ENCODE data around the gene KRTAP10-3.
"Not testable (repeated sequence)": the region's sequence is repeated elsewhere in the genome, so short reads cannot be mapped to it uniquely, and the experiment has no call there.

KRTAP10-3 gene

DNA sequence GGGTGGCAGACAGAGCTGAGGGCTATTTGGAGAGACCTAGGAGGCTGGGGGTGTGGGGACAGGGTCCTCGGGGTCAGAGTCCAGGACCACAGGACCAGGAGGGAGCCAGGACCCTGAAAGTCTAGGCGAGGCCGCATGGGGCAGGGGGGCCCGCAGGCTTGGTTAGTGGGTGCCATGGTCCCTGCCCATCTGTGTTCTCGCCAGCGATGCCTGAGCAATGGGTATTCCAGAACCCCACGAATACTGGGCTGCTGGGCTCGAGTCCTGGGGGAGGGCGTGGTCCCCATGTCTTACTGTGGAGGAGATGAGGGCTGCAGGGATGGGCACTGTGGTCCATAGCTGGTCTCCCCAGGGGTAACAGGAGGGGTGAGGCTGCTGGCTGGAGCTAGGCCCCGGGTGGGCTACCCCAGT, 31.7 kb upstream of the KRTAP10-3 start:
- DNase-seq (no peak), ATAC-seq (no peak)

DNA sequence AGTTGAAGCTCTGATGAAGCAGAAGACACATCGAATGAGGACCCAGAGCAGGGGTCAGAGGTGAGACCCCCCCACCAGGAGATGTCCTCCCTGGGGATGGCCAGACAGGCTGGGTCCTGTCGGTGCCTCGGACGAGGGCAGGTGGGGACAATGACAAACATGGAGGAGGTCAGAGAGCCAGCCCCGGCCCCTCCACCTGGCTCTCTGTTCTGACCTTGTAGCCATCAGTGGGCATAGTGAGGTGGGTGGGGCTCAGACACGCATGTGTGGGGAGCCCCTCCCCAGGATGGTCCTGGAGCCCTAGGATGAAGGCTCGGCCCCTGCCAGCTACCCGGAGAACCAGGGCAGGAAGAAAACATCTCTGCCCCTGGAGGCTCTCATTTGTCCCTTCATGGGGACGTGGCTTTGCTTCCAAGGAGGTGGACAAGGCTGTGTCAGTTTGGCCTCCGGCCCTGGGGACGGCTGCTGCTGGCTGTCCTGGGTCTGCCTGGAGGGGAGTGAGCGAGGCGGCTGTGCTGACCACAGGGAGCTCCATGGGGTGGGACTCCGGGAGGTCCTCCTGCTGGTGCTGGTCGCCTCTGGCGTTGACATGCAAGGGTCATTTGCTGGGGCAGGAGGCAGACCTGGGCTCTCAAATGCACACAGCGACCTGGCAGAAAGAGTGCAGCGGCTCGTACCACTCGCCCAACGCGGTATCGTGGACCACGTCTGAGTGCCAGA, 31.2 kb upstream of the KRTAP10-3 start:
- no peak for DNase-seq
- ATAC-seq, result no peak

DNA sequence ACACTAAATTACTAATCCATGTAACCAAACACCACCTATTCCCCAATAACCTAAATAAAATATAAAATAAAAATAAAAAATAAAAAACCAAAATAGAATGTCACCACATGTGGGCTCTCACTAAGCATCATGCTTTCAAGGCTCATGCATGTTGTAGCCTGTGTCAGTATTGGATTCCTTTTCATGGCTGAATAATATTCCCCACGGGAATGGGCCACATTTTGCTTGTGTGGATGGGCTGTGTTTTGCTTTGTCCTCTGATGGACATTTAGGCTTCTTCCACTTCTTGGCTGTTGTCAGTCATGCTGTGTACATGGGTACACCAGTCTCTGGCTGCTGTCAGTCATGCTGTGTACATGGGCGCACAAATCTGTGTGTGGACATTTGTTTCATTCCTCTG, 30.5 kb upstream of the KRTAP10-3 start:
- DNase-seq (no peak), ATAC-seq (no peak)

DNA sequence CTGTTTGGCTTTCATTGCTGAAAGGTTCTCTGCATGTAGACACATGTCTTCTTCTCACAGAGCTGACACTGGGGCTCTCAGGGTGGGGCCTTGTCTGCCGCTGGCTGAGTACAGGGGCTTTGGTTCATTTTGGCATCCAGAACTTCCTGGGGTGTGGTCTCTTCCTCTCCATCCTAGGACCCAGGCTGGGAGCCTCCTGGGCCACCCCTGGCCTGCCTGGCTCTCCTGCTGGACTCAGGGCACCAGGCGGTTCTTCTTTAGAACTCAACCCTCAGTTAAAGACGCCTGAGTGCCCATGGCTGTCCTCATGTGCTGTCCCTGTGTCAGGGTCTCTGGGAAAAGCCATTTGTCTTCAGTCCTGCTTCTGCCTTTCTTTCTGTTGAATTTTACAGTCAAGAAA, 27.3 kb upstream of the KRTAP10-3 start:
- DNase-seq (no peak), ATAC-seq (no peak)

DNA sequence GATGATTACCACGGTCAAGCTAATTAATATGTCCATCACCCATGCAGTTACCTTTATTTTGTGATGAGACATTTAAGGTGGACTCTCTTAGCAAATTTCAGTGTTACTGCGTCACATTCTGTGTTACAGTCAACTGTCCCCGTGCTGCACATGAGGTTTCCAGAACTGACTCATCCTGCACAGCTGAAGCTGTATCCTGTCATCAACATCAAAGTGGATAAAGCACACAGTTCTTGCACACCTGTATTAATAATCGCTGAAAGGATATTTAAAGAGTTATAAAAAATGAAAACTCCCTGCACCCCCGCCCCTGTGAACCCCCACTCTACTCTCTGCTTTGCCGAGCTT, 25.2 kb upstream of the KRTAP10-3 start:
- no peak for DNase-seq

DNA sequence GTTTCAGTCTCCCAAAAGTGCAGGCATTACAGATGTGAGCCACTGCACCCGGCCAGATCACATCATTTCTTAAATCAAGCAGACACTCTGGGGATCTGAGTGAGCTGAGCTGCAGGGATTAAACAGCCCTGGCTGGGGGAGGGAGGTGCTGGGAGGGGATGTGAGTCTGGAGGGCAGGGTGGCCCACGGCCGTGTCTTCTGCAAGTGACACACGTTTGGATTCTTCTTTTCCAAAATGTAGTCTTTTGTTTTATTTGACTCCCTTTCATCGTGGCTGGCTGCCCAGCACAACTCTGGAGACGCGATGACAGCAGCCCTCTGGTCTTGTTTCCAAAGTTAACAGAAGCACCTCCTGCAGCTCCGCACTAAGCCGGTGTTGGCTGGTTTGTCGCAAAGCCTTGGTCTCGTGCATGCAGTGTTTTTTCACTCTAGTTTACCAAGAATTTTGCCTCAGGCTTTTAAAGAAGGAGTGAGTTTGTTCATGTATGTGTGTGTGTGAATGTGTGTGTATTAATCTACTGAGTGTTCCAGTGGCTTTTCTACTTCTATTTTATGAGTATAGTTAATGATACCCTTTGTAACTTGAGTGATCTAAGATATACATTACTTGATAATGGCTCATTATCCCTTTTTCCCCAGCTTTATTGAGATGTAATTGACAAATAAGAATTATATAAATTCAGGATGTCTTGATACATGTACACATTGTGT, 24.6 kb upstream of the KRTAP10-3 start:
- no peak for ATAC-seq
- no peak for DNase-seq

More for the DNA sequence above, 25.2 kb upstream of the KRTAP10-3 start:
- peak; percentile 32 for ATAC-seq

DNA sequence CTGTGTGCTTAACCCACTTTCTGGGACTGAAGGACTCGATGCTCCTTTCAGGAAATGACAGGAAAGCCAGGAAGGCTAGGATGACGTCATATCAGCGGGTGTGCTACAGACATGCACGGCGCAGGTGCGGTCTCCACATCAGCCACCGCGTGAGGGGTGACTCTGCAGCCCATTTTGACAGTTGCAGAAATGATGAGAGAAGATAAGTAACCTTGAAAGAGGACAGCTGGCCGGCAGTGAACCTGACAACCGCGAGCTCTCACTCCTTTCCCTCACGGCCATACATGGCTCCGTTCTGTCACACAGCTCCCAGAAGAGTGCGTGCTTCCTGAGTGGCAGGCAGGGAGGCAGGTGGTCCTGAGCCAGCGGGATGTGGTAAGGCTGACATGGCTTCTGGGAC, 23.5 kb upstream of the KRTAP10-3 start:
- ATAC-seq (no peak), DNase-seq (no peak)

DNA sequence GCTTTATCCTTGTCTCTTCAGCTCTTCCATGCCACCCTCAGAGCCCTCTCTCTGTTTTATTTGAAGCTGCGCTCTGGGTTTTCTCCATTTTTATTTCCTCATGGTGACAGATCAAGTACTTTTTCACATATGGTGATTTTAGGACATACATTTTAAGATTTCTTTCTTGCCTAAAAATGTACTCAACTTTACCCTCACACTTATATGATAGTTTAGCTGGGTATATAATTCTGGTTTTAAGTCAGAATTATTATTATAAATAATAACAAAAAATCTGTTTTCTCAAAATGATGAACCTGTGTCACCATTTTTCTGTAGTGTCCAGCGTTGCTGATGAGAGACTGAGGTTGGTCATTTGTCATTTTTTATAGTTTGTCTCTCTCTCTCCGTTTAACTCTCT, 22.6 kb upstream of the KRTAP10-3 start:
- no peak for DNase-seq
- ATAC-seq, result no peak

DNA sequence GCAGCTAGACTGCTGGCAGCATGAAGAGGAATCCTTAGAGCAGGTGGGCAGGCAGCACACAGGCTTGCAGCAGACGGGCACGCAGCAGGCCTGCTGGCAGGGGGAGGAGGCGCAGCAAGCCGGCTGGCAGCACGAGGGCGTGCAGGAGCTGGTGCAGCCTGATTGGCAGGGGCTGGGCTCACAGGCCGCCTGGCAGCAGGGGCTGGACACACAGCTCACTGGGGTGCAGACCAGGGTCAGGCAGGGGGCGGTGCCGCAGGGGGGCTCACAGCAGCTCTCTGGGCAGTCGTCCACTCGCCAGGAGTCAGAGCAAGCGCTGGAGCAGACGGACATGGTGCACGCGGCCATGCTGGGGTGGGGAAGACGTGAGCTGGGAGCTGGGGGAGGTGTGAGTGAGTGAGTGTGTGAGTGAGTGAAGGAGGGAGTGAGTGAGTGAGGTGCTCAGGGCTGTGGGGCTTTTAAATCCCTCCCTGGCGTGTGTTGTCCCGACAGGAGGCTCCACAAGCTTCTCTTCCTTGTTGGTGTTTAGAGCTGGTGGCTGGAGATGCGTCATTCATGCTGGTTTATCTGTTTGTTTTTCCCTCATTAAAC, 21.7 kb upstream of the KRTAP10-3 start, which contains the start of gene KRTAP10-5:
KRTAP10-5 (minus strand) TSS at position 374 of the 591 bp plus-strand sequence; CDS start at position 348, 26 bp downstream.
- not testable (repeated sequence) for ATAC-seq, DNase-seq

DNA sequence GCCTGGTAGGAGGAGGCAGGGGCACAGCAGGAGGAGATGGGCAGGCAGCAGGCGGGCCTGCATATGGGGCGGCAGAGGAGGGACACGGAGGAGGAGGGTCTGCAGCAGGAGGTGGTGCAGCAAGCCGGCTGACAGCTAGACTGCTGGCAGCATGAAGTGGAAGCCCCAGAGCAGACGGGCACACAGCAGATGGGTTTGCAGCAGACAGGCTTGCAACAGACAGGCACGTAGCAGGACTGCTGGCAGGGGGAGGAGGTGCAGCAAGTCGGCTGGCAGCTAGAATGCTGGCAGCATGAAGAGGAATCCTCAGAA, 21.2 kb upstream of the KRTAP10-3 start:
- ATAC-seq, result no peak
- no peak for DNase-seq

DNA sequence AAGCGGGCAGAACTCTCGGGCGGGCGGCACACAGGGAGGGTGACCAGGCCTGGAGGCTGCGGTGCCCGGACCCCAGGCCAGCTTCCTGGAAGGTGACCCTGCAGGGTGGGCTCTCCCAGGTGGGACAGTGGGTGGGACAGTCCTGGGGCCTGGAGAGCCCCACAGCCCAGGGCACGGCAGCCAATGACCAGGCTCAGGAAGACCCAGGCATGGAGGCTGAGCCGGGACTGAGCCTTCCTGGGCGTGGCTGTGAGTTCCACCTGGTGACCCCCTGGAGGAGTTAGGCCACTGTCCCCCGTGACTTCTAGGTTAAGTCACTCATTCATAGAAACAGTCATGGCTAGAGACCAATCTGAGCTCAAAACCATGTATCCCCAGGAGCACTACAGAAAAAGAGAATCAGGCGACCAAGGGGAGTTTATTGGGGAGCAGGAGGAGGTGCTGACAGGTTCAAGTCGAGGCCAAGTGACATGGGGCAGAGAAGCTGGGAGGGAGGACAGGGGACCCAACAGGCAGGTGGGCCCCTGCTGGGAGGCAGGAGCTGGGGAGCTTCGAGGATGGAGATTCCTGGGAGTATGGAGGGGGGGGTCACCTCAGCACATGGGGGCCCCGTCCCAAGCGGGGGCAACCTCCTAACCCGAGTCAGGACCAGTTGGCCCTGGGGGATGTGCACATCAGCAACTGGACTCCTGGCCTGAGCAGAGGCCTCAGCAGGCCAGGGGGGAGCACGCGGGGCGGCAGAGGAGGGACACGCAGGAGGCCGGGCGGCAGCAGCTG, 20.6 kb upstream of the KRTAP10-3 start:
- ATAC-seq, result peak; percentile 19
- DNase-seq, result no peak

DNA sequence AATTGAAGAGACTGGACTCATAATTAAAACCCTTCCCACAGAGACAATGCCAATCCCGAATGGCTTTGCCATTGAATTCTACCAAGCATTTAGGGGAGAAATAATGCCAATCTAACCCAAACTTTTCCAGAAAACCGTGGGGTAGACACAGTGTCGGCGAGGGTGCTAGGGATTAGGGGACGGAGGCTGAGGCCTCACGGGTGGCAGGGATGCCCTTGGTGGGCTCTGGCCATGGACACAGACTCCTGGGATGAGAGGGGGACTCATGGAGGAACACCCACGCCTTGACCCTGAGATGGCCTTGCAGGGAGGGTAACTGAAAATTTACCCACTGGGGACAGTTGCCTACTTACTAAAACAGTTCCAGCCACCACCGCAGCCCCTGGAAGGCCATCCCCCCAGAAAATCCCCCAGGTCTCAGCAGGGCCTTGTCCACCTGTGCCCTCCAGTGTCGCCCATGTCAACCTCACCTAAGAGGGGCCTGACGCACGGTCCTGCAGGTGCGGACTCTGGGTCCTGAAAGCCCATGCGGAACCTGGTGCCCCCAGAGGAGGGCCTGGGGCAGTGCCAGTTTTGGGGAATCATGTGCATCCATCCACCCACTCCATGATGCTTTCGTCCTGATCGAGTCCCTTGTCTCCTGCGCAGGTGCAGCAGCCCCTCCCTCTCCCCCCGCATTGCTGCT, 19.9 kb upstream of the KRTAP10-3 start:
- DNase-seq (no peak), ATAC-seq (no peak)

DNA sequence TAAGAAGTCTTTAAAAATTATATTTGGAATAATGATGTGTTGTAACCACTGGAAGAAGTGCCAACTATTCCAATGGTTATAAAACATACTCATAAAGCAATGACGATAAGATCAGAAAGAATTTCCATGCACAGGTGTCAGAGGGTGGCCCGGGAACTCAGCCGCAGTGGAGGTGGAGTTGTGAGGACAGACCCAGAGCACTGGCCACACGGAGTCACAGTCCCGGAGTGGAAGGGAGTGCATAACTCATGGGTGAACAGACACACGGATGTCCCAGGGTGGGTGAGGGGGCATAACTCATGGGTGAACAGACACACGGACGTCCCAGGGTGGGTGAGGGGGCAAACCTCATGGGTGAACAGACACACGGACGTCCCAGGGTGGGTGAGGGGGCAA, 17.4 kb upstream of the KRTAP10-3 start:
- ATAC-seq (no peak), DNase-seq (no peak)

DNA sequence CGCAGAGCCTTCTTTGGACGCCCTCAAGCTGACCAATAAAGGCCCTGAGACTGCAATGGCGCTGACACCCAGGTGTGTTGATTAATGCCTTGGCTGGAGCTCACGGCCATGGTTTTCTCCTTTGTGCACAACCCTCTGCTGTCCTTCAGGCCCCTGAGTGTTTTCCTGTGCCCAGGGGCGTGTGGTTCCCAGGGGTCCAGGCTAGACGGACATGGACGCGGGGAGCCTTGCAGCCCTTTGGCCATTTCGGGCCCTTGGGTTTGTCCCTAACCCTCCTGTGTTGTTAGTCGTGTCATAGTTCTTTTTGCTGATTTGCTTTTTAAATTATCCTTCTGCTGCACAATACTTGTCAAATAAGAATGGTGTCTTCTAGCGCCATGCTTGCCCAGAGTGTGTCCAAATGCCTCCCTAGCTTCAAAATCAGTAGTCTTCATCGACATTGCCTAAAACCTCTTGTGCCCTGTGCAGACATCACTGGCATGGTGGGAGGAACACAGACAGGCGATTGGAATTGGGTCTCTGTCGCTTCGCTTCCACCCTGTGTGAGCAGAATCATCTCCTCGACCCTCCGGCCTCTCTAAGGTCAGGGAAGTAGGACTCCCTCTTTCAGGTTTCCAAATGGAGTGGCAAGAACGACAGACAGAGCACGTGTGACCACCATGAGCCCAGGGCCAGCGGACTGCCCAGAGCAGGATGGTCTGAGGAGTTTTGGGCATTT, 16.9 kb upstream of the KRTAP10-3 start:
- no peak for DNase-seq
- ATAC-seq, result no peak

DNA sequence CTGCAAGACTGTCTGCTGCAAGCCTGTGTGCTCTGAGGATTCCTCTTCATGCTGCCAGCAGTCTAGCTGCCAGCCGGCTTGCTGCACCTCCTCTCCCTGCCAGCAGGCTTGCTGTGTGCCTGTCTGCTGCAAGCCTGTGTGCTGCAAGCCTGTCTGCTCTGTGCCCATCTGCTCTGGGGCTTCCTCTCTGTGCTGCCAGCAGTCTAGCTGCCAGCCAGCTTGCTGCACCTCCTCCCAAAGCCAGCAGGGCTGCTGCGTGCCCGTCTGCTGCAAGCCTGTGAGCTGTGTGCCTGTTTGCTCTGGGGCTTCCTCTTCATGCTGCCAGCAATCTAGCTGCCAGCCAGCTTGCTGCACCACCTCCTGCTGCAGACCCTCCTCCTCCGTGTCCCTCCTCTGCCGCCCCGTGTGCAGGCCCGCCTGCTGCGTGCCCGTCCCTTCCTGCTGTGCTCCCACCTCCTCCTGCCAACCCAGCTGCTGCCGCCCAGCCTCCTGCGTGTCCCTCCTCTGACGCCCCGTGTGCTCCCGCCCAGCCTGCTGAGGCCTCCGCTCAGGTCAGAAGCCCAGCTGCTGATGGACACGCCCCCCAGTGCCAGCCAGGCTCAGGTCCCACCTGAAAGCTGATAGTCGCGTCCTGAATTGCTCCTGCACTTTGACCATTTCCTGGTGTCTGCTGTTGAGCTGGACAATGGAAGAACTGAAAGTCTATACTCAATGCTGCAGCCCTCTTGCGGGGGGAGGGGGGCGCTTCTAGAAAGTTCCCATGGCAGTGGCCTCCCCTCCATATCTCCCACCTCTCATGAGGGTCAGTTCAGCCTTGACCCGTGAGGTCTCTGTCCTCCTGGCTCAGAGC, 16.1 kb upstream of the KRTAP10-3 start:
- DNase-seq (no peak), ATAC-seq (no peak)

DNA sequence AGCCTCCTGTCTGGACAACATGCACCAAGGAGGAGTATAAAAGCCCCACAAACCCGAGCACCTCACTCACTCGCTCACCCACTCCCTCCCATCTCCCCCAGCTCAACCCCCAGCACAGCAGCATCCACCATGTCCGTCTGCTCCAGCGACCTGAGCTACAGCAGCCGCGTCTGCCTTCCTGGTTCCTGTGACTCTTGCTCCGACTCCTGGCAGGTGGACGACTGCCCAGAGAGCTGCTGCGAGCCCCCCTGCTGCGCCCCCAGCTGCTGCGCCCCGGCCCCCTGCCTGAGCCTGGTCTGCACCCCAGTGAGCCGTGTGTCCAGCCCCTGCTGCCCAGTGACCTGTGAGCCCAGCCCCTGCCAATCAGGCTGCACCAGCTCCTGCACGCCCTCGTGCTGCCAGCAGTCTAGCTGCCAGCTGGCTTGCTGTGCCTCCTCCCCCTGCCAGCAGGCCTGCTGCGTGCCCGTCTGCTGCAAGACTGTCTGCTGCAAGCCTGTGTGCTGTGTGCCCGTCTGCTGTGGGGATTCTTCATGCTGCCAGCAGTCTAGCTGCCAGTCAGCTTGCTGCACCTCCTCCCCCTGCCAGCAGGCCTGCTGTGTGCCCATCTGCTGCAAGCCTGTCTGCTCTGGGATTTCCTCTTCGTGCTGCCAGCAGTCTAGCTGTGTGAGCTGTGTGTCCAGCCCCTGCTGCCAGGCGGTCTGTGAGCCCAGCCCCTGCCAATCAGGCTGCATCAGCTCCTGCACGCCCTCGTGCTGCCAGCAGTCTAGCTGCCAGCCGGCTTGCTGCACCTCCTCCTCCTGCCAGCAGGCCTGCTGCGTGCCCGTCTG, 15.2 kb upstream of the KRTAP10-3 start, which contains the start of gene KRTAP10-4:
KRTAP10-4 (plus strand) TSS at position 100 of the 827 bp plus-strand sequence; CDS start at position 130, 30 bp downstream.
- ATAC-seq, DNase-seq: not testable (repeated sequence)

DNA sequence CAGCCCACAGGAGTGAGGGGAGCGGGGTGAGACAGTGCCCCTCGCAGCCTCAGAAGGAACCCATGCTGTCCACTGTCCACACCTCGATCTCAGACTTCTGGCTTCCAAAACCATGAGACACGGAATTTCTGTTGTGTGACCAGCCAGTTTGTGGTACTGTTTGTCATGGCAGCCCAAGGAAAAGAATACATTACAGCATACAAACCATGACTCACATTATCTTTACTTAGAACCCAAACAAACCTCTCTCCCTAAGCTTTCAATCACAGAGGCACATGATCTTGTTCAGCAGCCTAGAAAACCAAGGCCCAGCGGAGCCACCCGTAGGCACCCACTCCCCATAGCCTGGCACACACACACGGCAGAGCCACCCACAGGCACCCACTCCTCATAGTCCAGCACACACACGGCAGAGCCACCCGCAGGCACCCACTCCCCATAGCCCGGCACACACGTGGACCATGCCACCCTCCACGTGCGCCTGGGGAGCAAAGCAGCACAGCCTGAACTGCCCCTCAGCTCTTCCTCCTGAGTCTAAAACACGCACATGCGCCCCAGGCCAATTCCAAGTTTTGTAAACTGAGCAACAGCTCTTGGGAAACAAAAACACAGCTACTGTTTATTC, 14.5 kb upstream of the KRTAP10-3 start:
- ATAC-seq (no peak), DNase-seq (no peak)

DNA sequence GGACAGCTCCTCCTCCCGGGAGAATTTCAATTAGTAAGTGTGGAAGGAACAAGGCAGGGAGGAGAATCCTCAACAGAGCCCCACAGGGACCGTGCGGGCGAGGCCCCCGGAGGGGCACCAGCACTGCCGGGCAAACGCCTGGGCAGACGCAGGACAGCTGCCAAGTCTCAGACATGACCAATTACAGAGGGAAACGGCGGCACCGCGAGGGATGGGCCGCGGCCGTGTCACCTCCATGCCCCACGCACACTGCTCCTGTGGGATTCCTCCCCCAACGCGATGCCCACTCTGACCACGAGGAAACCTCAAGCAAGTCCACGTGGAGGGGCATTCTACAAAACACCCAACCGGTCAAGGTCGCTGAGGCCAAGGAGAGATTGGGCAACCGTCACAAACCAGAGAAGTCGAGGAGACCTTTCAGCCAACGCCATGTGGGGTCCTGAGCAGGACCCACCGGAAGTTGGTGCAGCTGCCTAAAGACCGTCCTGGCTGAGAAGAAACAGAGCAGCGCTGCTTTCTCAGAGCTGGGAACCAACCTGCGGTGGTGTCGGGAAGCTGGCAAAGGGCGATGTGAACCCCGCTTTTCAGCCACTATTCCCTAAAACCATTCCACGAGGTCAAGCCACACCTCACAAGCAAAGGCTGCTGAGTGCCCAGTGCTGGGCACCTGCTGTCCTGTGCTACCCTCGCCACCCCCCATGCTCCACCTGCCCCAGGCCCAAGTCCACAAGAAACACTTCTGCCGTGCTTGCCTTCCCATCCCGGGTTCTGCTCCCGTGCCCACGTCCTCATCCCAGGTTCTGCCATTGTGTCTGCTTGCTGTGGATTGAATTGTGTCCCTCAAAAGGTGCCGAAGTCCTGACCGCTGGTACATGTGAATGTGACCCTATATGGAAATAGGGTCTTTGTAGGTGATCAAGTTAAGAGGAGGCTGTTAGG, 13.5 kb upstream of the KRTAP10-3 start:
- ATAC-seq, result no peak
- no peak for DNase-seq

Measured in stimulated activated naive CD8-positive, alpha-beta T cell treated with anti-CD3 and anti-CD28 coated beads, Interleukin-15, Interleukin-2, amounts not matched to agents 100 U/mL and 50 U/mL, for 24 hours (primary cell).